SK-N-SH (cell line): ENCODE measurements around the gene CRACR2A. TPM values are rescaled to one million over a fixed set of nuclear protein-coding genes. Genes with fewer than 3 reads are reported as not detected.

Experiments
- CTCF ChIA-PET: fragments of 300-600, 350-600 bp; formaldehyde crosslinking; extraction: SDS; loops from one replicate; lab custom pipeline; 2021; lab: Yijun Ruan, JAX
- POLR2A ChIA-PET: fragments of 350-600 bp; sonication (Branson Sonifier 250); formaldehyde crosslinking; extraction: SDS; loops from one replicate; lab custom pipeline; 2020; ENCODE audit warnings: antibody characterized with exemption, inconsistent platforms; lab: Yijun Ruan, JAX
- DNase-seq: peaks from one replicate; pipeline ENCODE4 v3.0.0; 2012
- H2AFZ ChIP-seq: fragments of 200-600 bp; sonication (generic); 2 replicates; pipeline ENCODE4 v1.8.1; 2016; ENCODE audit warnings: antibody characterized with exemption, mild to moderate bottlenecking, low read depth
- H3F3A ChIP-seq: fragments of 200-600 bp; sonication (generic); replicated peaks from 2 replicates; pipeline ENCODE3; 2016; ENCODE audit warnings: antibody characterized with exemption, mild to moderate bottlenecking; ENCODE audit not compliant: insufficient read depth
- H3K27ac ChIP-seq, 2 experiments: fragments of 200-500 bp in 1 of 2; fragments of 200-600 bp in 1 of 2; sonication (Bioruptor generic) in 1 of 2; sonication (generic), shearing (Covaris generic) in 1 of 2; 2 replicates each; pipeline versions ENCODE4 v1.5.1 to v1.6.1; 2014 to 2016; ENCODE audit warnings: low read depth in 2 of 2, inconsistent platforms in 1 of 2, low read length in 1 of 2, mild to moderate bottlenecking in 1 of 2, mixed read lengths in 1 of 2
- H3K27me3 ChIP-seq: fragments of 200-600 bp; sonication (generic), shearing (Covaris generic); 2 replicates; pipeline ENCODE4 v1.6.1; 2016; ENCODE audit warnings: mixed run types; ENCODE audit not compliant: insufficient read depth
- H3K36me3 ChIP-seq, 2 experiments: fragments of 200-500 bp in 1 of 2; fragments of 200-600 bp in 1 of 2; sonication (Bioruptor generic) in 1 of 2; sonication (generic) in 1 of 2; replicated peaks in 1 of 2; 2 replicates each; pipeline versions ENCODE3 to v1.5.1; 2014 to 2016; ENCODE audit warnings: low read length in 1 of 2, mild to moderate bottlenecking in 1 of 2; ENCODE audit not compliant: insufficient read depth in 2 of 2, control insufficient read depth in 1 of 2
- H3K4me1 ChIP-seq, 2 experiments: fragments of 200-500 bp in 1 of 2; fragments of 200-600 bp in 1 of 2; sonication (Bioruptor generic) in 1 of 2; sonication (generic), shearing (Covaris generic) in 1 of 2; 2 replicates each; pipeline versions ENCODE4 v1.5.1 to v1.6.1; 2014 to 2016; ENCODE audit warnings: low read depth in 1 of 2, low read length in 1 of 2, mixed run types in 1 of 2; ENCODE audit not compliant: insufficient read depth in 2 of 2, control insufficient read depth in 1 of 2
- H3K4me2 ChIP-seq: fragments of 200-600 bp; sonication (generic), shearing (Covaris generic); 2 replicates; pipeline ENCODE4 v1.6.1; 2017; ENCODE audit warnings: mixed run types
- H3K4me3 ChIP-seq, 2 experiments: fragments of 200-500 bp in 1 of 2; fragments of 200-600 bp in 1 of 2; sonication (Bioruptor generic) in 1 of 2; sonication (generic), shearing (Covaris generic) in 1 of 2; 2 replicates each; pipeline versions ENCODE4 v1.5.1 to v1.8.1; 2014 to 2016; ENCODE audit warnings: low read depth in 2 of 2, inconsistent platforms in 1 of 2, low read length in 1 of 2, mild to moderate bottlenecking in 1 of 2, mixed read lengths in 1 of 2, moderate library complexity in 1 of 2
- H3K79me2 ChIP-seq: fragments of 200-600 bp; sonication (generic); 2 replicates; pipeline ENCODE4 v1.8.1; 2017; ENCODE audit warnings: mild to moderate bottlenecking; ENCODE audit not compliant: insufficient read depth
- H3K9ac ChIP-seq: fragments of 200-600 bp; sonication (generic); 2 replicates; pipeline ENCODE4 v1.6.1; 2017; ENCODE audit warnings: mixed run types
- H3K9me2 ChIP-seq: fragments of 200-600 bp; sonication (generic); 2 replicates; pipeline ENCODE4 v1.6.1; 2017; ENCODE audit warnings: mixed run types
- H3K9me3 ChIP-seq: fragments of 200-600 bp; sonication (generic); 2 replicates; pipeline ENCODE4 v1.6.1; 2017; ENCODE audit warnings: mixed run types, mild to moderate bottlenecking, moderate library complexity
- H4K20me1 ChIP-seq: fragments of 200-600 bp; sonication (generic); 2 replicates; pipeline ENCODE4 v1.6.1; 2017; ENCODE audit warnings: mild to moderate bottlenecking, mixed run types; ENCODE audit not compliant: insufficient read depth
- CHD2 ChIP-seq: fragments of 150-350 bp; IDR thresholded peaks from 2 replicates; pipeline ENCODE4 v1.6.1; 2018; ENCODE audit warnings: low read length; ENCODE audit not compliant: partially characterized antibody
- FOXM1 ChIP-seq: IDR thresholded peaks from 2 replicates; pipeline ENCODE4 v1.4.0; 2012; ENCODE audit warnings: low read depth, mild to moderate bottlenecking
- GATA2 ChIP-seq: sonication (generic); formaldehyde crosslinking; IDR thresholded peaks from 2 replicates; pipeline ENCODE4 v1.5.0; 2020; ENCODE audit warnings: mild to moderate bottlenecking, missing genetic modification reagents
- MXI1 ChIP-seq: IDR thresholded peaks from 2 replicates; pipeline ENCODE4 v1.6.1; 2012; ENCODE audit warnings: mild to moderate bottlenecking, low read depth, low read length, improper control_type of control experiment
- SIN3A ChIP-seq: IDR thresholded peaks from 2 replicates; pipeline ENCODE4 v1.6.1; 2012; ENCODE audit warnings: low read depth, mild to moderate bottlenecking, low read length, moderate library complexity, borderline replicate concordance
- WGBS: methylation state at CpG from one replicate; pipeline ENCODE4 v1.1.6; 2017; ENCODE audit warnings: low lambda C conversion rate; 5-methylcytosine and 5-hydroxymethylcytosine counted together
- polyA plus RNA-seq, 3 experiments: library from polyadenylated mRNA; depleted of rRNA; stranded (reverse); fragments of >200 nt; gene quantifications; 2 replicates each; pipeline ENCODE4 v1.2.3, GENCODE V29; 2012
- TF ChIP-seq, protein P1 (sequence below): fragments of 150-350 bp; IDR thresholded peaks from 2 replicates; pipeline ENCODE4 v1.6.1; 2016; ENCODE audit warnings: mild to moderate bottlenecking, low read depth, low read length
- TF ChIP-seq, protein P2 (sequence below): IDR thresholded peaks from 2 replicates; pipeline ENCODE4 v1.4.0; 2012; ENCODE audit warnings: low read depth

CRACR2A gene
- polyA plus RNA-seq, 1 of the 3 experiments (the other 2 are of a cell fraction), result 0.12 TPM

DNA sequence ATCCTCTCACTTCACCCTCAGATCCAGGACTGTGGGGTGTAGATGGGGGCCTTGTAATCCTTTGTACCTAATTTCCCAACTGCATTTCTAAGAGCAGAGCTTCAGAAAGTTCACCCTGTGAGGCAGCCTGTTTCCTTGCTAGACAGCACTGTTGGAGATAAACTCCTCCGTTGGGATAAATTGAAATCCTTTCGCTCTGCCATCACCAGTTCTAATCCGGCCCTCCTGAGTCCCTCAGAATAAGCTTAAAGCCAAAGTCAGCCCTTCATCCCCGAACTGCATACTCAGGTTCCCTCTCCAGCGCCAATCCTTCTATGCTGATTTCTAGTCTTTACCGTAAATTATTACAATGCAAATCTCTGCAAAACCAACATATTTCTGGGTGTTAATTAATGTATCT, 147.2 kb downstream of the CRACR2A start:
- no peak for DNase-seq
- POLR2A ChIA-PET, result no interaction called here
- Histone ChIP-seq H3K4me1 (peaks cover 0 to 40% of the 10 kb centered on the region in 2 experiments; a peak in 2 of 4 replicates), H3K9ac (no peak overlapping the region), H3F3A (no peaks in the 10 kb centered on the region), H3K9me3 (no peaks in the 10 kb centered on the region), H3K79me2 (no peaks in the 10 kb centered on the region), H3K36me3 (no peaks in the 10 kb centered on the region), H3K9me2 (no peaks in the 10 kb centered on the region), H2AFZ (no peak overlapping the region)
- no peak for TF ChIP-seq MXI1
- TF ChIP-seq CHD2, result no peak
- no peak for TF ChIP-seq FOXM1
- TF ChIP-seq, protein P1, sequence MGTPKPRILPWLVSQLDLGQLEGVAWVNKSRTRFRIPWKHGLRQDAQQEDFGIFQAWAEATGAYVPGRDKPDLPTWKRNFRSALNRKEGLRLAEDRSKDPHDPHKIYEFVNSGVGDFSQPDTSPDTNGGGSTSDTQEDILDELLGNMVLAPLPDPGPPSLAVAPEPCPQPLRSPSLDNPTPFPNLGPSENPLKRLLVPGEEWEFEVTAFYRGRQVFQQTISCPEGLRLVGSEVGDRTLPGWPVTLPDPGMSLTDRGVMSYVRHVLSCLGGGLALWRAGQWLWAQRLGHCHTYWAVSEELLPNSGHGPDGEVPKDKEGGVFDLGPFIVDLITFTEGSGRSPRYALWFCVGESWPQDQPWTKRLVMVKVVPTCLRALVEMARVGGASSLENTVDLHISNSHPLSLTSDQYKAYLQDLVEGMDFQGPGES, result no peak
- TF ChIP-seq, protein P2, sequence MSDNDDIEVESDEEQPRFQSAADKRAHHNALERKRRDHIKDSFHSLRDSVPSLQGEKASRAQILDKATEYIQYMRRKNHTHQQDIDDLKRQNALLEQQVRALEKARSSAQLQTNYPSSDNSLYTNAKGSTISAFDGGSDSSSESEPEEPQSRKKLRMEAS, result no peak
- TF ChIP-seq, all 33 proteins: peak for 0
- H3K27me3 ChIP-seq, result peaks cover 21% of the 10 kb centered on the region
- no peaks in the 10 kb centered on the region for H4K20me1 ChIP-seq
- peak overlapping the region in 1 of 2 experiments; percentile 94; a peak in 2 of 4 replicates for H3K27ac ChIP-seq
- CTCF ChIA-PET, result interaction anchor here (0.7 to 4.6 kb wide), 5 partner anchors 16 to 305 kb away, joined by 3 to 19 read pairs (median 3); no protein-coding TSS in a partner anchor
- 56% methylated on average over 6 of the region's 6 CpGs for WGBS
- H3K4me3 ChIP-seq, result no peak overlapping the region
- H3K4me2 ChIP-seq, result no peak overlapping the region

DNA sequence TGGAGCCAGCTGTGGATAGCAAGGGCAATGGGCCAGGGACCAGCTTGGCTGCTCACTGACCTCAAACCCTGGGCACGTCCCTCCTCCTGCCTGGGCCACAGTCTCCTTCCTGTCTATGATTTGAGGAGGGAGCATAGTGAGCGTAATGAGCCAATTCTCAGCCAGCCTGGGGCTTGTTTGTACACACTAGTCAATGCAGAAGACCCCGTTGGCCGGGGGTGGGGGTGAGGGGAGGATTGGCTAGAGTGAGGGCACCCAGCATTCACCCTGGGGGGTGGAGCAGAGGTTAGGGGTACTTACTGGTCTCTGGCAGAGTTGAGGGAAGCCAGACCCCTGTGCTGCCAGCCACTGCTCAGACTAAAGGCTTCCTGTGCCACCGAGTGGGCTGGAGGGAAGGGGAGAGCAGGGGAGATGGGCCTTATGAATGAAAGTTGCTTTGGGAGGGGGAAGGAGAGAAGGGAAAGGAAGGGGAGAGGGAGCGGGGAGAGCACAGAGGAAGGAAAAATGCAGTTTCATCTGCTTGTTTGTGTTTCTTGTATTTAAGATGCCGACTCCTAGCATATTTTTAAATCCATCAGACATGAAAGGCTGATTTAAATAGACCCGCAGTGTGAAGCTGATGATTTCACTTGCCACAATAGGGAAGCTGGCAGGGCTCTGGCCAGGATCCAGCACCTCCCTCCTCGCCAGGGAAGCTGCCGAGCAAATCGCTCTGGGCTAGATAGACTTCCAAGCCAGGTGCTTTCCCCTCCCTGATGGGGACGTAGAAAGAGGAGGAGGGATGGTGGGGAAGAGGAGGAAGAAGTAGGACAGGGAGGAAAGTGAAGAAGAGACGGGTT, 147.9 kb downstream of the CRACR2A start:
- peak overlapping the region in 1 of 2 experiments; percentile 94; a peak in 2 of 4 replicates for H3K27ac ChIP-seq
- no peak overlapping the region for H3K4me2 ChIP-seq
- CTCF ChIA-PET, result interaction anchor here (1.0 to 4.6 kb wide), 3 partner anchors 173 to 305 kb away, joined by 3 to 19 read pairs (median 4); no protein-coding TSS in a partner anchor
- H3K27me3 ChIP-seq, result peaks cover 21% of the 10 kb centered on the region
- H3K9ac ChIP-seq, result no peak overlapping the region
- WGBS, result 11% methylated on average over 13 of the region's 13 CpGs
- no peak overlapping the region for H2AFZ ChIP-seq
- DNase-seq, result peak; percentile 79
- TF ChIP-seq GATA2 (CRISPR knock-in tag) (peak; percentile 4; the same call in 1 of the 2 replicates), CHD2 (peak; percentile 33), SIN3A (no peak)
- TF ChIP-seq, all 33 proteins: peak for 2
- Histone ChIP-seq H3K4me3 (no peak overlapping the region), H3K9me2 (no peaks in the 10 kb centered on the region), H3F3A (no peaks in the 10 kb centered on the region), H3K4me1 (peaks cover 0 to 45% of the 10 kb centered on the region in 2 experiments; a peak in 2 of 4 replicates), H3K36me3 (no peaks in the 10 kb centered on the region), H3K79me2 (no peaks in the 10 kb centered on the region), H3K9me3 (no peaks in the 10 kb centered on the region), H4K20me1 (no peaks in the 10 kb centered on the region)
- POLR2A ChIA-PET, result interaction anchor here (1.7 kb wide), 1 partner anchor 13 kb away, joined by 4 read pairs; no protein-coding TSS in a partner anchor
